Ascending aorta (tissue), 2 donors: ENCODE measurements around the gene ANKRD34A. TPM values are rescaled to one million over a fixed set of nuclear protein-coding genes. Genes with fewer than 3 reads are reported as not detected.

Experiments
- DNase-seq, 2 donors: peaks; one replicate each; pipeline ENCODE4 v3.0.0-alpha.2; 2019; ENCODE audit warnings: low spot score in 2 of 2
- H3K27ac ChIP-seq, 2 donors: fragments of 200-600 bp; sonication (generic); one replicate each; pipeline ENCODE4 v1.5.1; 2016 to 2017; ENCODE audit warnings: mild to moderate bottlenecking in 1 of 2
- H3K27me3 ChIP-seq: fragments of 200-600 bp; sonication (generic); one replicate; pipeline ENCODE4 v1.5.1; 2017
- H3K36me3 ChIP-seq, 2 donors: fragments of 200-600 bp; sonication (generic); one replicate each; pipeline ENCODE4 v1.5.1; 2016
- H3K4me1 ChIP-seq, 2 donors: fragments of 200-600 bp; sonication (generic); one replicate each; pipeline ENCODE4 v1.5.1; 2016 to 2017; ENCODE audit warnings: mild to moderate bottlenecking in 1 of 2
- H3K4me3 ChIP-seq, 2 donors: fragments of 200-600 bp; sonication (generic); one replicate each; pipeline ENCODE4 v1.5.1; 2016 to 2017; ENCODE audit warnings: mild to moderate bottlenecking in 1 of 2
- H3K9me3 ChIP-seq, 2 donors: fragments of 200-600 bp; sonication (generic); one replicate each; pipeline ENCODE4 v1.5.1; 2016
- intact Hi-C: fragments of 100-400 bp; cut with DNase I; formaldehyde crosslinking; loops from one replicate; pipeline ENCODE4 v1.15.1; 2023
- total RNA-seq: library from RNA; depleted of rRNA; stranded (reverse); fragments of >200 nt; gene quantifications from one replicate; pipeline ENCODE4 v1.1.0, GENCODE V29; 2016
- TF ChIP-seq, protein P1 (sequence below), 3 experiments: fragments of 200-600 bp in 2 of 3; fragments of 450-650 bp in 1 of 3; sonication (generic) in 2 of 3; IDR thresholded peaks; one replicate each; pipeline ENCODE4 v1.5.1; 2016 to 2019; ENCODE audit warnings: antibody characterized with exemption in 3 of 3, mild to moderate bottlenecking in 1 of 3, moderate library complexity in 1 of 3

The ANKRD34A gene
- total RNA-seq, 1 donor from 2014 or later = 13.6 TPM

- intact Hi-C loops = loop anchor here (1.0 to 5.0 kb wide), 4 partner anchors 10 to 38 kb away; partner anchors contain the start of genes ANKRD34A and POLR3GL
- peak; percentile 97 to 99 for DNase-seq
- H3K4me1 ChIP-seq = peaks cover 3 to 37% of the 10 kb centered on the region in 2 donors
- peak within 1 kb of the TSS; percentile 79 to 88 for H3K4me3 ChIP-seq
- peak within 1 kb of the TSS; percentile 89 to 95 for H3K27ac ChIP-seq
- TF ChIP-seq, protein P1, sequence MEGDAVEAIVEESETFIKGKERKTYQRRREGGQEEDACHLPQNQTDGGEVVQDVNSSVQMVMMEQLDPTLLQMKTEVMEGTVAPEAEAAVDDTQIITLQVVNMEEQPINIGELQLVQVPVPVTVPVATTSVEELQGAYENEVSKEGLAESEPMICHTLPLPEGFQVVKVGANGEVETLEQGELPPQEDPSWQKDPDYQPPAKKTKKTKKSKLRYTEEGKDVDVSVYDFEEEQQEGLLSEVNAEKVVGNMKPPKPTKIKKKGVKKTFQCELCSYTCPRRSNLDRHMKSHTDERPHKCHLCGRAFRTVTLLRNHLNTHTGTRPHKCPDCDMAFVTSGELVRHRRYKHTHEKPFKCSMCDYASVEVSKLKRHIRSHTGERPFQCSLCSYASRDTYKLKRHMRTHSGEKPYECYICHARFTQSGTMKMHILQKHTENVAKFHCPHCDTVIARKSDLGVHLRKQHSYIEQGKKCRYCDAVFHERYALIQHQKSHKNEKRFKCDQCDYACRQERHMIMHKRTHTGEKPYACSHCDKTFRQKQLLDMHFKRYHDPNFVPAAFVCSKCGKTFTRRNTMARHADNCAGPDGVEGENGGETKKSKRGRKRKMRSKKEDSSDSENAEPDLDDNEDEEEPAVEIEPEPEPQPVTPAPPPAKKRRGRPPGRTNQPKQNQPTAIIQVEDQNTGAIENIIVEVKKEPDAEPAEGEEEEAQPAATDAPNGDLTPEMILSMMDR (IDR thresholded peaks at IDR 0.05) = no peak
- peaks cover 29 to 43% of the 10 kb centered on the region in 2 donors for H3K36me3 ChIP-seq
- H3K27me3 ChIP-seq = no peaks in the 10 kb centered on the region
- H3K9me3 ChIP-seq = no peaks in the 10 kb centered on the region
Observed at GRCh38 chr1:145996433-145997015, 32.1 kb upstream of the ANKRD34A start, which contains the start of gene TXNIP. Gene TXNIP (minus strand): TSS chr1:145996579. CDS start chr1:145996266, 313 bp downstream.

DNA sequence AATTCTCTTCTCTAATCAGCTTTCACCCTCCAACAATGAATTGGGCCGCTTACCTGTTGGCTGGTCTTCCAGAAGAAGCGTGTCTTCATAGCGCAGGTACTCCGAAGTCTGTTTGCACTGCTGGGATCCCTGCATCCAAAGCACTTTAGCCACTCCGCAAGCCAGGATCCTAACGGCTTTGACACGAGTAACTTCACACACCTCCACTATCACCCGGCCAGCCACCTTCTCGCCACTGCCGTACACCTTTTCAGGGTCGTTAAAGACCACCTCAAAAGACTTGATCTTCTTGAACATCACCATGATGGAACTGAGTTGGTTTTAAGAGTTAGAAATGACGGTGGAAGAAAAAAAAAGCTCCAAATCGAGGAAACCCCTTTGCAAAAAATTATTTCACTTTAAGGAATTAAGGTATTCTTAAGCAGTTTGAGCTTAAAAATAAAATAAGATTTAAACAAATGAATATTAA, 31.6 kb upstream of the ANKRD34A start:
- H3K4me3 ChIP-seq = peak overlapping the region; percentile 79 to 88
- peak overlapping the region; percentile 89 to 95 for H3K27ac ChIP-seq
- H3K4me1 ChIP-seq = peaks cover 3 to 37% of the 10 kb centered on the region in 2 donors
- TF ChIP-seq, protein P1 (IDR thresholded peaks at IDR 0.05) = no peak
- intact Hi-C loops = loop anchor here (1.0 to 5.0 kb wide), 4 partner anchors 10 to 39 kb away; partner anchors contain the start of genes ANKRD34A and POLR3GL
- H3K27me3 ChIP-seq = no peaks in the 10 kb centered on the region
- H3K9me3 ChIP-seq = no peaks in the 10 kb centered on the region
- peak in 1 of 2 donors; percentile 66 for DNase-seq
- H3K36me3 ChIP-seq = peaks cover 29 to 43% of the 10 kb centered on the region in 2 donors

DNA sequence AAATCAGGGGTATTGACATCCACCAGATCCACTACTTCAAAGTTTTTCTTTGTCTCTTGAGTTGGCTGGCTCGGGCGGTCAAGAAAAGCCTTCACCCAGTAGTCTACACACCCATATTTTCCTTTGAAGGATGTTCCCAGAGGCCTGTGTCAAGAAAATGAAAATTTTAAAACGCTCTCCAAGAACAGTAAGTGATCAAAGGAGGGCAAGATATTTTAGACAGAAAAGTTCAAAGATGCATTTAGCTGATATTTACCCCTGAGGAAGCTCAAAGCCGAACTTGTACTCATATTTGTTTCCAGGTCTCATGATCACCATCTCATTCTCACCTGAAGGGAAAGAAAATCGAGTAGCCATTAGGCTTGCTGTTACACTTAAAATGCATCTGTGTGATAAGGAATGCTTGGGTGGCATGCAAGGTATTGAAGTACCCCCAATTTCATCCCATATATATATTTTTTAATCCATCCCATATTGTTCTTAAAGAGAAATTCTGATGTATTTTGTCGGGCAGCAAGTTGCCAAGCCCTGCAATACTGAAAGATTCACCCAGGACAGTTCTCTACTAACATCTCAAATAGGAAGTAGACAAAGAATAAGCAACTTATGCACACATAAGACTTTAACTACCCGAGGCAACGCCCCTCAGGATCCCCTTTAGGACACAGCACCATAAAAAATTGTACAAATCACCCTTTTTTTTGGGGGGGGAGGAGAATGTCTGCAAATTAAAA, 30.9 kb upstream of the ANKRD34A start:
- intact Hi-C loops = loop anchor here (5.0 kb wide), 1 partner anchor 33 kb away; the partner anchor contains the start of genes ANKRD34A and POLR3GL
- peak overlapping the region; percentile 79 to 88 for H3K4me3 ChIP-seq
- H3K36me3 ChIP-seq = peaks cover 29 to 43% of the 10 kb centered on the region in 2 donors
- H3K9me3 ChIP-seq = no peaks in the 10 kb centered on the region
- peak in 1 of 2 donors; percentile 18 for DNase-seq
- TF ChIP-seq, protein P1 (IDR thresholded peaks at IDR 0.05) = no peak
- H3K4me1 ChIP-seq = peaks cover 3 to 37% of the 10 kb centered on the region in 2 donors
- H3K27ac ChIP-seq = peak overlapping the region; percentile 89 to 95
- no peaks in the 10 kb centered on the region for H3K27me3 ChIP-seq

DNA sequence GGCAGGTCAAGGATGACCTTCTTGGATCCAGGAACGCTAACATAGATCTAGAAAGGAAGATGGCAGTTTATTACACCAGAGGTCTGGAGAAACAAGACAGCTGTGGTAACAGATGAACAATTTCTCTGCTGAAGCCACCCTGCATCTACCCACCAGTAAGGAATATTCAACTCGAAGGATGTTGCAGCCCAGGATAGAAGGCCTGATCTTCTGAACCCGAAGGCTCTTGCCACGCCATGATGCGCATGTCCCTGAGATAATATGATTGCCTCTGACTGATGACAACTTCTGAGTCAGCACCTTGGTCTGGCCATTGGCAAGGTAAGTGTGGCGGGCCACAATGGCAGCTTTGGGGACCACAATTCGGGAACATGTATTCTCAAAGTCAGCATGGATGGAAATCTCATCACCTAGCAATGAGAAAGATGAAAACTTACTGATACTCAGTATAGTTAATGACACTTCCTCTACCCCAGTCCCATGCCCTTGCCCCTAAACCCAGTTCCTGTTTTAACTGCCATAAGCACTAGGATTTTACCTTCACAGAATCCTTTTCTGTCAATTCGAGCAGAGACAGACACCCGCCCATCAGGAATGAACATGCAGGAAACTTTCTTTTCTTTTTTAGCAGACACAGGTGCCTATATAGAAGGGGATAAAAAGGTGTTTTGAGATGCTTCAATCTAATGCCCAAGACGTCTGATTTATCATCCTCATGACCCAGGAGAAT, 30.2 kb upstream of the ANKRD34A start:
- Histone ChIP-seq H3K27ac (peak overlapping the region; percentile 89 to 95), H3K4me3 (peak overlapping the region; percentile 79 to 88), H3K36me3 (peaks cover 29 to 43% of the 10 kb centered on the region in 2 donors), H3K9me3 (no peaks in the 10 kb centered on the region), H3K27me3 (no peaks in the 10 kb centered on the region), H3K4me1 (peaks cover 3 to 31% of the 10 kb centered on the region in 2 donors)
- DNase-seq = peak in 1 of 2 donors; percentile 61
- intact Hi-C loops = loop anchor here (5.0 kb wide), 1 partner anchor 32 kb away; the partner anchor contains the start of genes ANKRD34A and POLR3GL
- TF ChIP-seq, protein P1 (IDR thresholded peaks at IDR 0.05) = no peak
